ENCODE data around the gene MUC7.
"Not testable (repeated sequence)": the region's sequence is repeated elsewhere in the genome, so short reads cannot be mapped to it uniquely, and the experiment has no call there.

Gene MUC7

GRCh38 chr4:70452946-70453345, 19.1 kb upstream of the MUC7 start:
- no peak for DNase-seq (ENCODE audit: low read depth)
- no peak overlapping the region for H3K4me3 ChIP-seq (ENCODE audit: low read depth, low read length)
- no peak for TF ChIP-seq CTCF (IDR thresholded peaks at IDR 0.05; ENCODE audit: low read depth, low read length, missing control alignments)
- in situ Hi-C loops (cut with HindIII; ENCODE audit: low sequenced_read_pairs) = no loop called here

- DNase-seq (ENCODE audit: low read depth) = no peak
- H3K4me3 ChIP-seq (ENCODE audit: low read depth, low read length) = no peak overlapping the region
- in situ Hi-C loops (cut with HindIII; ENCODE audit: low sequenced_read_pairs) = no loop called here
- TF ChIP-seq CTCF (IDR thresholded peaks at IDR 0.05; ENCODE audit: low read depth, low read length, missing control alignments) = no peak
These were observed 8.7 kb upstream of the MUC7 start for GRCh38 chr4:70463335-70463734.

GRCh38 chr4:70473679-70474078, 1.7 kb downstream of the MUC7 start:
- no peak for TF ChIP-seq CTCF (IDR thresholded peaks at IDR 0.05; ENCODE audit: low read depth, low read length, missing control alignments)
- no peak overlapping the region for H3K4me3 ChIP-seq (ENCODE audit: low read depth, low read length)
- in situ Hi-C loops (cut with HindIII; ENCODE audit: low sequenced_read_pairs) = no loop called here
- no peak for DNase-seq (ENCODE audit: low read depth)

- TF ChIP-seq CTCF (IDR thresholded peaks at IDR 0.05; ENCODE audit: low read depth, low read length, missing control alignments) = no peak
- in situ Hi-C loops (cut with HindIII; ENCODE audit: low sequenced_read_pairs) = no loop called here
- peak; percentile 16 for DNase-seq (ENCODE audit: low read depth)
These were observed 16.8 kb downstream of the MUC7 start for GRCh38 chr4:70488748-70489147.

GRCh38 chr4:70496231-70496630, 24.2 kb downstream of the MUC7 start:
- DNase-seq (ENCODE audit: low read depth) = no peak
- TF ChIP-seq CTCF (IDR thresholded peaks at IDR 0.05; ENCODE audit: low read depth, low read length, missing control alignments) = no peak
- in situ Hi-C loops (cut with HindIII; ENCODE audit: low sequenced_read_pairs) = no loop called here

More at GRCh38 chr4:70488748-70489147, 16.8 kb downstream of the MUC7 start:
- no peak overlapping the region for H3K4me3 ChIP-seq (ENCODE audit: low read depth, low read length)

GRCh38 chr4:70501838-70502237, 29.8 kb downstream of the MUC7 start:
- H3K4me3 ChIP-seq (ENCODE audit: low read depth, low read length); DNase-seq (ENCODE audit: low read depth); in situ Hi-C loops (cut with HindIII; ENCODE audit: low sequenced_read_pairs): not testable (repeated sequence)

More at GRCh38 chr4:70496231-70496630, 24.2 kb downstream of the MUC7 start:
- H3K4me3 ChIP-seq (ENCODE audit: low read depth, low read length) = no peak overlapping the region

GRCh38 chr4:70504733-70505132, 32.7 kb downstream of the MUC7 start:
- in situ Hi-C loops (cut with HindIII; ENCODE audit: low sequenced_read_pairs) = no loop called here
- TF ChIP-seq CTCF (IDR thresholded peaks at IDR 0.05; ENCODE audit: low read depth, low read length, missing control alignments) = no peak

More at GRCh38 chr4:70504733-70505132, 32.7 kb downstream of the MUC7 start:
- no peak overlapping the region for H3K4me3 ChIP-seq (ENCODE audit: low read depth, low read length)
- no peak for DNase-seq (ENCODE audit: low read depth)

All from astrocyte of the cerebellum (primary cell).